Subcutaneous adipose tissue (tissue), 4 donors: ENCODE measurements around the gene VOPP1. TPM values are rescaled to one million over a fixed set of nuclear protein-coding genes. Genes with fewer than 3 reads are reported as not detected.

ENCODE experiments used
- CTCF ChIP-seq: fragments of 450-650 bp; IDR thresholded peaks from one replicate; pipeline ENCODE4 v1.5.1; 2016; ENCODE audit warnings: low read depth, mild to moderate bottlenecking, control low read depth, antibody characterized with exemption, moderate library complexity
- total RNA-seq, 4 donors: library from RNA; depleted of rRNA; stranded (reverse); fragments of >200 nt; gene quantifications; one replicate each; pipeline ENCODE4 v1.1.0, GENCODE V29; 2016

VOPP1 gene
- total RNA-seq, 4 donors from 2014 or later = 36.9 to 60.5 (median 46.1) TPM

GRCh38 chr7:55435466-55435865 is 136.8 kb downstream of the VOPP1 start:
- TF ChIP-seq CTCF = no peak

- no peak for TF ChIP-seq CTCF
Observed at GRCh38 chr7:55432939-55433784, 139.1 kb downstream of the VOPP1 start.

GRCh38 chr7:55432506-55432905 is 139.8 kb downstream of the VOPP1 start:
- no peak for TF ChIP-seq CTCF

GRCh38 chr7:55431898-55432297 is 140.4 kb downstream of the VOPP1 start:
- TF ChIP-seq CTCF = no peak

GRCh38 chr7:55429835-55430499 is 142.3 kb downstream of the VOPP1 start:
- no peak for TF ChIP-seq CTCF

- no peak for TF ChIP-seq CTCF
Observed at GRCh38 chr7:55427800-55428199, 144.5 kb downstream of the VOPP1 start.

- TF ChIP-seq CTCF = no peak
Observed at GRCh38 chr7:55427342-55427741, 145.0 kb downstream of the VOPP1 start.
